ENCODE measurements around the gene PRKAG1.

Gene PRKAG1

GRCh38 chr12:48991247-48992050 lies 27.1 kb downstream of the PRKAG1 start:
- no peak for TF ChIP-seq CTCF (IDR thresholded peaks at IDR 0.05; ENCODE audit: low read depth, low read length)
- no peak for DNase-seq (ENCODE audit: low read depth in 2 of 2)
- H3K4me3 ChIP-seq (replicated peaks in 1 of 2; ENCODE audit: low read depth in 2 of 2, low read length in 2 of 2), result no peak overlapping the region

GRCh38 chr12:48990552-48990951 lies 28.0 kb downstream of the PRKAG1 start:
- no peak for TF ChIP-seq CTCF (IDR thresholded peaks at IDR 0.05; ENCODE audit: low read depth, low read length)
- H3K4me3 ChIP-seq (replicated peaks in 1 of 2; ENCODE audit: low read depth in 2 of 2, low read length in 2 of 2), result no peak overlapping the region
- DNase-seq (ENCODE audit: low read depth in 2 of 2), result no peak

GRCh38 chr12:48988030-48988649 lies 30.4 kb downstream of the PRKAG1 start:
- peak; percentile 92 for TF ChIP-seq CTCF (IDR thresholded peaks at IDR 0.05; ENCODE audit: low read depth, low read length)
- peak; percentile 55 to 58 for DNase-seq (ENCODE audit: low read depth in 2 of 2)
- no peak overlapping the region for H3K4me3 ChIP-seq (replicated peaks in 1 of 2; ENCODE audit: low read depth in 2 of 2, low read length in 2 of 2)

GRCh38 chr12:48986720-48987291 lies 31.8 kb downstream of the PRKAG1 start:
- no peak for DNase-seq (ENCODE audit: low read depth in 2 of 2)
- TF ChIP-seq CTCF (IDR thresholded peaks at IDR 0.05; ENCODE audit: low read depth, low read length), result no peak
- no peak overlapping the region for H3K4me3 ChIP-seq (replicated peaks in 1 of 2; ENCODE audit: low read depth in 2 of 2, low read length in 2 of 2)

GRCh38 chr12:48985901-48986300 lies 32.7 kb downstream of the PRKAG1 start:
- DNase-seq (ENCODE audit: low read depth in 2 of 2), result no peak
- no peak overlapping the region for H3K4me3 ChIP-seq (replicated peaks in 1 of 2; ENCODE audit: low read depth in 2 of 2, low read length in 2 of 2)
- TF ChIP-seq CTCF (IDR thresholded peaks at IDR 0.05; ENCODE audit: low read depth, low read length), result no peak

- H3K4me3 ChIP-seq (replicated peaks in 1 of 2; ENCODE audit: low read depth in 2 of 2, low read length in 2 of 2), result no peak overlapping the region
- TF ChIP-seq CTCF (IDR thresholded peaks at IDR 0.05; ENCODE audit: low read depth, low read length), result no peak
- no peak for DNase-seq (ENCODE audit: low read depth in 2 of 2)
Observed at GRCh38 chr12:48985475-48985897, 33.1 kb downstream of the PRKAG1 start.
